Tibial nerve (tissue), 4 donors: ENCODE measurements around the gene NOX5. TPM values are rescaled to one million over a fixed set of nuclear protein-coding genes. Genes with fewer than 3 reads are reported as not detected.

Experiments used
- DNase-seq, 2 donors: peaks; one replicate each; pipeline ENCODE4 v3.0.0-alpha.2; 2019; ENCODE audit warnings: low spot score in 2 of 2
- H3K27ac ChIP-seq, 4 donors: fragments of 200-600 bp; sonication (generic) in 3 of 4; one replicate each; pipeline ENCODE4 v1.5.1; 2017 to 2019; ENCODE audit warnings: mild to moderate bottlenecking in 1 of 4
- H3K27me3 ChIP-seq, 2 donors: fragments of 200-600 bp; sonication (generic) in 1 of 2; one replicate each; pipeline versions ENCODE4 v1.5.1 to v1.6.0; 2017 to 2019
- H3K36me3 ChIP-seq, 3 donors: fragments of 200-600 bp; sonication (generic); one replicate each; pipeline ENCODE4 v1.5.1; 2018 to 2019
- H3K4me1 ChIP-seq, 4 donors: fragments of 200-600 bp; sonication (generic) in 3 of 4; one replicate each; pipeline ENCODE4 v1.5.1; 2017 to 2019
- H3K4me3 ChIP-seq, 4 donors: fragments of 200-600 bp; sonication (generic) in 3 of 4; one replicate each; pipeline ENCODE4 v1.5.1; 2017 to 2019; ENCODE audit warnings: mild to moderate bottlenecking in 1 of 4, moderate library complexity in 1 of 4
- H3K9me3 ChIP-seq, 4 donors: fragments of 200-600 bp; sonication (generic) in 3 of 4; one replicate each; pipeline ENCODE4 v1.5.1; 2017 to 2019
- EP300 ChIP-seq, 2 donors: sonication (generic); formaldehyde crosslinking; IDR thresholded peaks; one replicate each; pipeline ENCODE4 v1.6.1; 2017; ENCODE audit warnings: antibody characterized with exemption in 2 of 2, mild to moderate bottlenecking in 1 of 2
- POLR2A ChIP-seq, 2 donors: fragments of 450-650 bp; IDR thresholded peaks; one replicate each; pipeline ENCODE4 v1.6.1; 2017; ENCODE audit warnings: antibody characterized with exemption in 2 of 2, mild to moderate bottlenecking in 2 of 2, moderate library complexity in 2 of 2
- WGBS, 2 donors: methylation state at CpG; one replicate each; pipeline ENCODE4 v1.1.5; 2018; 5-methylcytosine and 5-hydroxymethylcytosine counted together
- total RNA-seq, 4 donors: library from RNA; depleted of rRNA; stranded (reverse); fragments of >200 nt; gene quantifications; one replicate each; pipeline ENCODE4 v1.1.0, GENCODE V29; 2016
- TF ChIP-seq, protein P1 (sequence below), 5 experiments: fragments of 200-600 bp in 3 of 5; fragments of 450-650 bp in 2 of 5; sonication (generic) in 3 of 5; IDR thresholded peaks; one replicate each; pipeline ENCODE4 v1.5.1; 2016 to 2019; ENCODE audit warnings: antibody characterized with exemption in 5 of 5, mild to moderate bottlenecking in 3 of 5, moderate library complexity in 2 of 5

The NOX5 gene
- total RNA-seq, 4 donors from 2014 or later, result 0.21 to 2.7 (median 1.1) TPM

DNA sequence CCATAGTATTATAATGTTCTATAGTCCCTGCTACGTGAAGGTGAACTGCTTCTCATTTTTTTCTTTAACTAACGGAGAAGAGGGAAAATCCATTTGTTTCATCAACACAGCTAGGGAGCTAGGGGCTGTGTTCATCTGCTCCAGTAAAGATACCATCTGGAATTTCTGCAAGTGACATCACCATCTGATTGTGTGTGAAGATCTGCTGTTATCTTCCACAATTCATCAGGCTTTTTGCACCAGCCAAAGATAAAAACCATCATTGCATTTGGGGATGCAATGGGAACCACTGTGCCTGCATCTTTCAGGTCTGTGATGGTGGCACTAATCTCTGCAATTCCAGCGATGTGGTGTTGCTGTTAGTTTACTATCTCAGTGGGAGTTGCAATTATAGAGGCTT, 35.5 kb upstream of the NOX5 start:
- no peaks in the 10 kb centered on the region for H3K27me3 ChIP-seq
- WGBS, 2 donors, result 73 to 77% methylated on average over 3 of the region's 3 CpGs
- TF ChIP-seq, protein P1, sequence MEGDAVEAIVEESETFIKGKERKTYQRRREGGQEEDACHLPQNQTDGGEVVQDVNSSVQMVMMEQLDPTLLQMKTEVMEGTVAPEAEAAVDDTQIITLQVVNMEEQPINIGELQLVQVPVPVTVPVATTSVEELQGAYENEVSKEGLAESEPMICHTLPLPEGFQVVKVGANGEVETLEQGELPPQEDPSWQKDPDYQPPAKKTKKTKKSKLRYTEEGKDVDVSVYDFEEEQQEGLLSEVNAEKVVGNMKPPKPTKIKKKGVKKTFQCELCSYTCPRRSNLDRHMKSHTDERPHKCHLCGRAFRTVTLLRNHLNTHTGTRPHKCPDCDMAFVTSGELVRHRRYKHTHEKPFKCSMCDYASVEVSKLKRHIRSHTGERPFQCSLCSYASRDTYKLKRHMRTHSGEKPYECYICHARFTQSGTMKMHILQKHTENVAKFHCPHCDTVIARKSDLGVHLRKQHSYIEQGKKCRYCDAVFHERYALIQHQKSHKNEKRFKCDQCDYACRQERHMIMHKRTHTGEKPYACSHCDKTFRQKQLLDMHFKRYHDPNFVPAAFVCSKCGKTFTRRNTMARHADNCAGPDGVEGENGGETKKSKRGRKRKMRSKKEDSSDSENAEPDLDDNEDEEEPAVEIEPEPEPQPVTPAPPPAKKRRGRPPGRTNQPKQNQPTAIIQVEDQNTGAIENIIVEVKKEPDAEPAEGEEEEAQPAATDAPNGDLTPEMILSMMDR (IDR thresholded peaks at IDR 0.05), result no peak
- TF ChIP-seq EP300 (IDR thresholded peaks at IDR 0.05), result no peak
- no peak for TF ChIP-seq POLR2A (IDR thresholded peaks at IDR 0.05)
- no peaks in the 10 kb centered on the region for H3K4me1 ChIP-seq
- H3K4me3 ChIP-seq, result no peak overlapping the region
- no peak overlapping the region for H3K27ac ChIP-seq
- no peak for DNase-seq
- H3K9me3 ChIP-seq, result peaks cover 0 to 17% (median 0%) of the 10 kb centered on the region in 4 donors
- no peaks in the 10 kb centered on the region for H3K36me3 ChIP-seq

DNA sequence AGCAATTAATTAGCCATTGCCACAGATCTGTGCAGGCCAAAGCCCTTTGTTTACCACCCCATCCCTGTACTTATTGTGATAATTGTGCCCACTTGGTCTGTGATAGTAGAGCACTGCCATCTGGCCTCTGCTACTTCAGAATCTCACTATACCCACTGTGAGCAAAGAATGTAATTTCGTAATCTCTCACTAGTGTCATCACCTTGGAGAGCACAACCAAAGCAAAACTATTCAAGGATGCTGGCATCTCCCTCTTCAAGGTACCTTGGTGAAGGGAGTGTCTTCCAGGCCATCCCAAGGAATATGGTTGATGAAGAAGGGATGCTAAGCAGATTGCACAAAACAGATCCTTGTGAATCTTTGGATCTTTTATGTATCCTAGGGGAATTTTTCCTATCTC, 34.7 kb upstream of the NOX5 start:
- no peak for DNase-seq
- Histone ChIP-seq H3K27me3 (no peaks in the 10 kb centered on the region), H3K4me1 (no peaks in the 10 kb centered on the region), H3K4me3 (no peak overlapping the region), H3K27ac (no peak overlapping the region), H3K9me3 (peaks cover 0 to 17% (median 0%) of the 10 kb centered on the region in 4 donors), H3K36me3 (no peaks in the 10 kb centered on the region)
- TF ChIP-seq, protein P1 (IDR thresholded peaks at IDR 0.05), result no peak
- TF ChIP-seq EP300 (IDR thresholded peaks at IDR 0.05), result no peak
- no peak for TF ChIP-seq POLR2A (IDR thresholded peaks at IDR 0.05)
- 89 to 100% methylated on average over 1 of the region's 1 CpG for WGBS, 2 donors

DNA sequence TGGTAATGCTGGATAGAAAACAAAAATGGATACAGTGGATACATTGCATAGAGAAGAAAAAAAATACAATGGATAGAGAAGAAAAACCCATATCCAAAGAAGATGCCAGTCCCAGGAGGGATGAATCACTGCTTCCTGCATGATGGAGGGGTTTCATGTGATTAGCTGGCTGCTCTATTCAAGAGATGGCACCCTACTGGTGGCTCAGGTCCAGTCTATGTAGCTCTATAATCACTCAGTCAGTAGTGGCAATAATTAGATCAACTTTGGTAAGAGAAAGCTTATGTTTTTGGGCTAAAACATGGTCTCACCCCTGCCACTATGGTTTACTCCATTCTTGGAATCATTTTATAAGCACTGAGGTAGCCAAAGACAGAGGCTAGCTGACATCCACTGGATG, 33.7 kb upstream of the NOX5 start:
- TF ChIP-seq POLR2A (IDR thresholded peaks at IDR 0.05) (no peak), EP300 (IDR thresholded peaks at IDR 0.05) (no peak)
- TF ChIP-seq, protein P1 (IDR thresholded peaks at IDR 0.05), result no peak
- Histone ChIP-seq H3K36me3 (no peaks in the 10 kb centered on the region), H3K27me3 (no peaks in the 10 kb centered on the region), H3K4me1 (no peaks in the 10 kb centered on the region), H3K9me3 (peaks cover 0 to 12% (median 0%) of the 10 kb centered on the region in 4 donors), H3K27ac (no peak overlapping the region), H3K4me3 (no peak overlapping the region)
- no peak for DNase-seq

DNA sequence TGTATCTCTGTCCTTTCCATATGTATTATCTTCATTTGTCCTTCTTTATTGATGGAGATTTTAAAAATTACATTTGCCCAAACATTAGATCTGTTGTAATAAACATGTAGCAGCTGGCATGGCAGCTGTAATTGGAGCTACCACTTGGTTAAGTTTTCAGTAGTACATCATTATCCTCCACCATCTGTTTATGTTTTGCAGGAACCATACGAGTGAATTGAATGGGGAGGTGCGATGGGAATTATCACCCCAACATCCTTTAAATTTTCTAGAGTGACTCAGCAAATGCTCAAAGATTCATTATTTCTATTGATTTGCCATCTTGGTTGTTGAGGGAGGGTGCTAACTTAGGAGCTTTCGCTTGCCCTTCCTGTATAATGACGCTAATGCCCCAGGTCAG, 32.6 kb upstream of the NOX5 start:
- TF ChIP-seq POLR2A (IDR thresholded peaks at IDR 0.05), result no peak
- TF ChIP-seq, protein P1 (IDR thresholded peaks at IDR 0.05), result no peak
- no peak for TF ChIP-seq EP300 (IDR thresholded peaks at IDR 0.05)
- no peak for DNase-seq
- no peak overlapping the region for H3K4me3 ChIP-seq
- H3K4me1 ChIP-seq, result no peaks in the 10 kb centered on the region
- H3K27me3 ChIP-seq, result no peaks in the 10 kb centered on the region
- H3K36me3 ChIP-seq, result no peaks in the 10 kb centered on the region
- no peak overlapping the region for H3K27ac ChIP-seq
- 85 to 88% methylated on average over 4 of the region's 4 CpGs for WGBS, 2 donors
- peaks cover 0 to 10% (median 0%) of the 10 kb centered on the region in 4 donors for H3K9me3 ChIP-seq

DNA sequence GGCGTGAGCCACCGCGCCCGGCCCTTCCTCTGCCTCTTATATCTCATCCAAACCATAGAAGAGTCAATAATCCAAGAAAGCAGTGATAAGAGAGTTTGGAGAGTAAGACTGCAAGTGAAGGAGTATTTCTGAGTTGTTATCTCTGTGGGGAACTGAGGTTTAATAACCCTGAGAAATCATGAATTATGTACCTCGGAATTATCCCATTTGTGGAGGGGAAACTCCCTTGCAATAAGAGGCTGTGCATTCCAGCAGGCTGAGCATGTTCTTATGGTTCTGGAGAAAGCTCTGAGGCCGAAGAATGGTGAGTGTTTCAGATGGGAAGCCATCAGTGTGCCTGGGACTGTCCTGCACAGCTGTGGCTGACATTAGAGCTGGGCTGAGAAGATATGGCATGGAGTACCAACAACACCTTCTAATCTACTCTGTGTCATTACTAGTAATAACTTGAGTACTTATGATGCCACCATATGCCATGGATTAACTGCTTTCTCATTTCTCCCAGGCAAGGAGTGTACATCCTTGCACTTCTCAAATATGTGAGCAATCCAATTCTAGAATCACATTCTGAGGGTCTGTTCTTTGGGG, 31.4 kb upstream of the NOX5 start:
- DNase-seq, result no peak
- Histone ChIP-seq H3K4me1 (no peaks in the 10 kb centered on the region), H3K36me3 (no peaks in the 10 kb centered on the region), H3K9me3 (peaks cover 0 to 2% (median 0%) of the 10 kb centered on the region in 4 donors), H3K27me3 (no peaks in the 10 kb centered on the region), H3K27ac (no peak overlapping the region), H3K4me3 (no peak overlapping the region)
- TF ChIP-seq, protein P1 (IDR thresholded peaks at IDR 0.05), result no peak
- TF ChIP-seq EP300 (IDR thresholded peaks at IDR 0.05) (no peak), POLR2A (IDR thresholded peaks at IDR 0.05) (no peak)
- 92 to 94% methylated on average over 6 of the region's 6 CpGs for whole genome bisulfite sequencing, 2 donors
